Measurements from ENCODE around the gene GULP1.
"Not testable (repeated sequence)": the region's sequence is repeated elsewhere in the genome, so short reads cannot be mapped to it uniquely, and the experiment has no call there.

Gene GULP1

GRCh38 chr2:188515918-188516317, 224.2 kb downstream of the GULP1 start:
- no peaks in the 10 kb centered on the region for H3K9me3 Mint-ChIP-seq (ENCODE audit: low read depth)
- no peak overlapping the region for H3K4me3 Mint-ChIP-seq

GRCh38 chr2:188517549-188518215, 226.0 kb downstream of the GULP1 start:
- Mint-ChIP-seq H3K27ac (no peak overlapping the region), H3K27me3 (no peaks in the 10 kb centered on the region), H3K4me1 (ENCODE audit: low read depth) (no peaks in the 10 kb centered on the region), H3K4me3 (no peak overlapping the region), H3K36me3 (no peaks in the 10 kb centered on the region), H3K9me3 (ENCODE audit: low read depth) (no peaks in the 10 kb centered on the region)

More at GRCh38 chr2:188515918-188516317, 224.2 kb downstream of the GULP1 start:
- Mint-ChIP-seq H3K36me3 (no peaks in the 10 kb centered on the region), H3K4me1 (ENCODE audit: low read depth) (no peaks in the 10 kb centered on the region), H3K27me3 (no peaks in the 10 kb centered on the region), H3K27ac (no peak overlapping the region)

- H3K27ac Mint-ChIP-seq, result no peak overlapping the region
- H3K4me1 Mint-ChIP-seq (ENCODE audit: low read depth), result no peaks in the 10 kb centered on the region
- H3K9me3 Mint-ChIP-seq (ENCODE audit: low read depth), result no peaks in the 10 kb centered on the region
- H3K36me3 Mint-ChIP-seq, result no peaks in the 10 kb centered on the region
- no peaks in the 10 kb centered on the region for H3K27me3 Mint-ChIP-seq
- no peak overlapping the region for H3K4me3 Mint-ChIP-seq
Measured at GRCh38 chr2:188518381-188518780, 226.7 kb downstream of the GULP1 start.

- Mint-ChIP-seq H3K4me1 (ENCODE audit: low read depth) (no peaks in the 10 kb centered on the region), H3K9me3 (ENCODE audit: low read depth) (no peaks in the 10 kb centered on the region), H3K27ac (no peak overlapping the region), H3K4me3 (no peak overlapping the region), H3K36me3 (no peaks in the 10 kb centered on the region), H3K27me3 (no peaks in the 10 kb centered on the region)
Measured at GRCh38 chr2:188519136-188519535, 227.5 kb downstream of the GULP1 start.

- Mint-ChIP-seq H3K27ac (no peak overlapping the region), H3K27me3 (no peaks in the 10 kb centered on the region), H3K4me3 (no peak overlapping the region), H3K4me1 (ENCODE audit: low read depth) (no peaks in the 10 kb centered on the region), H3K9me3 (ENCODE audit: low read depth) (no peaks in the 10 kb centered on the region), H3K36me3 (no peaks in the 10 kb centered on the region)
Measured at GRCh38 chr2:188522517-188522916, 230.8 kb downstream of the GULP1 start.

- Mint-ChIP-seq H3K4me3 (no peak overlapping the region), H3K27me3 (no peaks in the 10 kb centered on the region), H3K4me1 (ENCODE audit: low read depth) (no peaks in the 10 kb centered on the region), H3K27ac (no peak overlapping the region), H3K9me3 (ENCODE audit: low read depth) (no peaks in the 10 kb centered on the region), H3K36me3 (no peaks in the 10 kb centered on the region)
Measured at GRCh38 chr2:188523919-188524318, 232.2 kb downstream of the GULP1 start.

- H3K27me3 Mint-ChIP-seq, result no peaks in the 10 kb centered on the region
- H3K4me1 Mint-ChIP-seq (ENCODE audit: low read depth), result no peaks in the 10 kb centered on the region
- H3K4me3 Mint-ChIP-seq, result no peak overlapping the region
- no peaks in the 10 kb centered on the region for H3K9me3 Mint-ChIP-seq (ENCODE audit: low read depth)
- H3K27ac Mint-ChIP-seq, result no peak overlapping the region
- H3K36me3 Mint-ChIP-seq, result no peaks in the 10 kb centered on the region
Measured at GRCh38 chr2:188524519-188525113, 232.9 kb downstream of the GULP1 start.

GRCh38 chr2:188526701-188527100, 235.0 kb downstream of the GULP1 start:
- Mint-ChIP-seq H3K36me3 (no peaks in the 10 kb centered on the region), H3K4me1 (ENCODE audit: low read depth) (no peaks in the 10 kb centered on the region), H3K4me3 (no peak overlapping the region), H3K9me3 (ENCODE audit: low read depth) (no peaks in the 10 kb centered on the region), H3K27me3 (no peaks in the 10 kb centered on the region), H3K27ac (no peak overlapping the region)

- peaks cover under 1% of the 10 kb centered on the region for H3K27me3 Mint-ChIP-seq
- no peaks in the 10 kb centered on the region for H3K9me3 Mint-ChIP-seq (ENCODE audit: low read depth)
- no peak overlapping the region for H3K4me3 Mint-ChIP-seq
- no peak overlapping the region for H3K27ac Mint-ChIP-seq
- no peaks in the 10 kb centered on the region for H3K36me3 Mint-ChIP-seq
- H3K4me1 Mint-ChIP-seq (ENCODE audit: low read depth), result no peaks in the 10 kb centered on the region
Measured at GRCh38 chr2:188527141-188527540, 235.5 kb downstream of the GULP1 start.

- no peak overlapping the region for H3K4me3 Mint-ChIP-seq
- H3K36me3 Mint-ChIP-seq, result no peaks in the 10 kb centered on the region
- H3K9me3 Mint-ChIP-seq (ENCODE audit: low read depth), result no peaks in the 10 kb centered on the region
Measured at GRCh38 chr2:188527581-188527993, 235.9 kb downstream of the GULP1 start.

GRCh38 chr2:188529710-188530109, 238.0 kb downstream of the GULP1 start:
- no peaks in the 10 kb centered on the region for H3K36me3 Mint-ChIP-seq
- no peaks in the 10 kb centered on the region for H3K4me1 Mint-ChIP-seq (ENCODE audit: low read depth)
- no peak overlapping the region for H3K27ac Mint-ChIP-seq
- H3K9me3 Mint-ChIP-seq (ENCODE audit: low read depth), result no peaks in the 10 kb centered on the region
- H3K4me3 Mint-ChIP-seq, result no peak overlapping the region
- peaks cover 2% of the 10 kb centered on the region for H3K27me3 Mint-ChIP-seq

More at GRCh38 chr2:188527581-188527993, 235.9 kb downstream of the GULP1 start:
- Mint-ChIP-seq H3K27me3 (peaks cover 2% of the 10 kb centered on the region), H3K27ac (no peak overlapping the region), H3K4me1 (ENCODE audit: low read depth) (no peaks in the 10 kb centered on the region)

GRCh38 chr2:188534875-188535274, 243.2 kb downstream of the GULP1 start:
- no peaks in the 10 kb centered on the region for H3K4me1 Mint-ChIP-seq (ENCODE audit: low read depth)
- H3K4me3 Mint-ChIP-seq, result no peak overlapping the region
- H3K27me3 Mint-ChIP-seq, result peaks cover 2% of the 10 kb centered on the region
- H3K27ac Mint-ChIP-seq, result no peak overlapping the region
- no peaks in the 10 kb centered on the region for H3K36me3 Mint-ChIP-seq
- peaks cover 7% of the 10 kb centered on the region for H3K9me3 Mint-ChIP-seq (ENCODE audit: low read depth)

GRCh38 chr2:188551671-188552070, 260.0 kb downstream of the GULP1 start:
- Mint-ChIP-seq H3K9me3 (ENCODE audit: low read depth) (no peaks in the 10 kb centered on the region), H3K4me1 (ENCODE audit: low read depth) (no peaks in the 10 kb centered on the region), H3K4me3 (no peak overlapping the region), H3K36me3 (no peaks in the 10 kb centered on the region), H3K27ac (no peak overlapping the region), H3K27me3 (peaks cover 3% of the 10 kb centered on the region)

GRCh38 chr2:188557081-188557480, 265.4 kb downstream of the GULP1 start:
- H3K27me3 Mint-ChIP-seq, result peaks cover 4% of the 10 kb centered on the region
- H3K4me1 Mint-ChIP-seq (ENCODE audit: low read depth), result no peaks in the 10 kb centered on the region
- H3K36me3 Mint-ChIP-seq, result no peaks in the 10 kb centered on the region
- H3K9me3 Mint-ChIP-seq (ENCODE audit: low read depth), result peaks cover 5% of the 10 kb centered on the region
- H3K4me3 Mint-ChIP-seq, result no peak overlapping the region
- no peak overlapping the region for H3K27ac Mint-ChIP-seq

- H3K27ac Mint-ChIP-seq; H3K27me3 Mint-ChIP-seq; H3K4me3 Mint-ChIP-seq; H3K9me3 Mint-ChIP-seq (ENCODE audit: low read depth); H3K36me3 Mint-ChIP-seq; H3K4me1 Mint-ChIP-seq (ENCODE audit: low read depth): not testable (repeated sequence)
Measured at GRCh38 chr2:188559455-188559854, 267.8 kb downstream of the GULP1 start.

GRCh38 chr2:188561473-188561979, 269.9 kb downstream of the GULP1 start:
- H3K4me1 Mint-ChIP-seq (ENCODE audit: low read depth), result no peaks in the 10 kb centered on the region
- H3K27me3 Mint-ChIP-seq, result peaks cover 3% of the 10 kb centered on the region
- H3K9me3 Mint-ChIP-seq (ENCODE audit: low read depth), result peaks cover 5% of the 10 kb centered on the region
- H3K36me3 Mint-ChIP-seq, result no peaks in the 10 kb centered on the region
- H3K4me3 Mint-ChIP-seq, result no peak overlapping the region
- H3K27ac Mint-ChIP-seq, result no peak overlapping the region
